ENCODE measurements around the gene SERPINA10. TPM values are rescaled to one million over a fixed set of nuclear protein-coding genes. Genes with fewer than 3 reads are reported as not detected.

SERPINA10 gene
- polyA plus RNA-seq, 1 donor from 2014 or later: not detected

- TF ChIP-seq CTCF (IDR thresholded peaks at IDR 0.05; ENCODE audit: poor library complexity, severe bottlenecking): no peak
These were observed 29.8 kb upstream of the SERPINA10 start, which contains the start of gene SERPINA6 (continued) for GRCh38 chr14:94322648-94323570.

- Histone ChIP-seq H3K36me3 (ENCODE audit: insufficient read depth, low read length) (no peaks in the 10 kb centered on the region), H3K9me2 (ENCODE audit: insufficient read depth, low read length) (no peaks in the 10 kb centered on the region), H3F3A (ENCODE audit: insufficient read depth, low read length, poor library complexity, severe bottlenecking) (no peaks in the 10 kb centered on the region), H3K79me2 (replicated peaks; ENCODE audit: insufficient read depth, low read length) (no peaks in the 10 kb centered on the region), H3K27ac (ENCODE audit: low read length) (no peak overlapping the region), H3K9me3 (ENCODE audit: low read length) (peaks cover 6% of the 10 kb centered on the region), H4K20me1 (ENCODE audit: insufficient read depth) (no peaks in the 10 kb centered on the region), H3K9ac (ENCODE audit: low read length) (no peak overlapping the region), H3K27me3 (ENCODE audit: insufficient read depth, low read depth, low read length) (no peaks in the 10 kb centered on the region), H3K4me3 (ENCODE audit: low read length) (no peak overlapping the region), H2AFZ (ENCODE audit: low read depth, low read length) (no peak overlapping the region), H3K4me2 (ENCODE audit: low read length) (no peak overlapping the region)
- TF ChIP-seq EZH2 (IDR thresholded peaks at IDR 0.05; ENCODE audit: borderline replicate concordance, insufficient read depth, low read length, poor library complexity, severe bottlenecking): no peak
These were observed 28.6 kb upstream of the SERPINA10 start for GRCh38 chr14:94321421-94322271.

- Histone ChIP-seq H3K9me2 (ENCODE audit: insufficient read depth, low read length) (no peaks in the 10 kb centered on the region), H4K20me1 (ENCODE audit: insufficient read depth) (no peaks in the 10 kb centered on the region), H3K9me3 (ENCODE audit: low read length) (peaks cover 6% of the 10 kb centered on the region), H3K9ac (ENCODE audit: low read length) (no peak overlapping the region), H3K27me3 (ENCODE audit: insufficient read depth, low read depth, low read length) (no peaks in the 10 kb centered on the region), H3K36me3 (ENCODE audit: insufficient read depth, low read length) (no peaks in the 10 kb centered on the region), H2AFZ (ENCODE audit: low read depth, low read length) (no peak overlapping the region), H3K79me2 (replicated peaks; ENCODE audit: insufficient read depth, low read length) (no peaks in the 10 kb centered on the region), H3K27ac (ENCODE audit: low read length) (no peak overlapping the region), H3F3A (ENCODE audit: insufficient read depth, low read length, poor library complexity, severe bottlenecking) (no peaks in the 10 kb centered on the region), H3K4me3 (ENCODE audit: low read length) (no peak overlapping the region), H3K4me2 (ENCODE audit: low read length) (no peak overlapping the region)
- no peak for TF ChIP-seq POLR2AphosphoS5 (IDR thresholded peaks at IDR 0.05)
- TF ChIP-seq SMC3 (conservative IDR thresholded peaks at IDR 0.05; ENCODE audit: poor library complexity): no peak
- no peak for TF ChIP-seq MXI1 (conservative IDR thresholded peaks at IDR 0.05; ENCODE audit: poor library complexity, severe bottlenecking)
- TF ChIP-seq REST (IDR thresholded peaks at IDR 0.05; ENCODE audit: borderline replicate concordance): no peak
- no peak for TF ChIP-seq EP300 (conservative IDR thresholded peaks at IDR 0.05; ENCODE audit: poor library complexity, severe bottlenecking)
- TF ChIP-seq TAF1 (IDR thresholded peaks at IDR 0.05; ENCODE audit: low read depth): no peak
- TF ChIP-seq EZH2 (IDR thresholded peaks at IDR 0.05; ENCODE audit: borderline replicate concordance, insufficient read depth, low read length, poor library complexity, severe bottlenecking): no peak
- TF ChIP-seq RAD21 (conservative IDR thresholded peaks at IDR 0.05): no peak
- no peak for TF ChIP-seq CTCF (IDR thresholded peaks at IDR 0.05; ENCODE audit: poor library complexity, severe bottlenecking)
These were observed 27.2 kb upstream of the SERPINA10 start for GRCh38 chr14:94320243-94320642.

Data from neural cell (in vitro differentiated cells).